HepG2 (cell line): ENCODE measurements around the gene PCIF1. TPM values are rescaled to one million over a fixed set of nuclear protein-coding genes. Genes with fewer than 3 reads are reported as not detected.

ENCODE experiments used
- ARID2 ChIP-seq: sonication (generic); formaldehyde crosslinking; IDR thresholded peaks from 2 replicates; pipeline ENCODE4 v1.8.1; 2022; ENCODE audit warnings: mild to moderate bottlenecking, missing genetic modification reagents, borderline replicate concordance
- DNMT1 ChIP-seq: sonication (generic); formaldehyde crosslinking; IDR thresholded peaks from 2 replicates; pipeline ENCODE4 v1.5.1; 2020; ENCODE audit warnings: mild to moderate bottlenecking, missing genetic modification reagents
- EED ChIP-seq: sonication (generic); formaldehyde crosslinking; IDR thresholded peaks from 2 replicates; pipeline ENCODE4 v1.5.0; 2020; ENCODE audit warnings: mild to moderate bottlenecking, missing genetic modification reagents
- HMG20A ChIP-seq: IDR thresholded peaks from 2 replicates; pipeline ENCODE4 v1.6.1; 2016; ENCODE audit warnings: borderline replicate concordance
- MXD4 ChIP-seq: IDR thresholded peaks from 2 replicates; pipeline ENCODE4 v1.6.1; 2016; ENCODE audit warnings: mild to moderate bottlenecking, missing biosample characterization, missing genetic modification reagents
- RFXAP ChIP-seq: sonication (generic); formaldehyde crosslinking; IDR thresholded peaks from 2 replicates; pipeline ENCODE4 v1.4.0; 2020; ENCODE audit warnings: missing genetic modification reagents, borderline replicate concordance
- TMF1 ChIP-seq: sonication (generic); formaldehyde crosslinking; IDR thresholded peaks from 2 replicates; pipeline ENCODE4 v1.8.1; 2022; ENCODE audit warnings: low read depth, missing genetic modification reagents
- ZFY ChIP-seq: sonication (generic); formaldehyde crosslinking; IDR thresholded peaks from 2 replicates; pipeline ENCODE4 v1.4.0; 2020; ENCODE audit warnings: missing genetic modification reagents
- ZNF781 ChIP-seq: sonication (generic); formaldehyde crosslinking; IDR thresholded peaks from 2 replicates; pipeline ENCODE4 v1.5.1; 2020; ENCODE audit warnings: borderline replicate concordance, mild to moderate bottlenecking, missing genetic modification reagents; ENCODE audit errors: not compliant biosample characterization
- ZSCAN20 ChIP-seq: sonication (generic); formaldehyde crosslinking; IDR thresholded peaks from 2 replicates; pipeline ENCODE4 v1.4.0; 2020; ENCODE audit warnings: missing genetic modification reagents, mild to moderate bottlenecking, borderline replicate concordance
- polyA plus RNA-seq, 8 experiments: library from polyadenylated mRNA; depleted of rRNA in 3 of 8; stranded (reverse) in 7 of 8; unstranded in 1 of 8; fragments of >200 nt; fragmentation: Illumina TruSeq in 4 of 8; extraction: Trizol in 4 of 8; gene quantifications; 2 replicates each; pipeline versions ENCODE4 v1.2.1 to v1.2.3, GENCODE V29; 2011 to 2016; ENCODE audit warnings: low read depth in 4 of 8, missing spikeins in 1 of 8, mixed read lengths in 1 of 8; ENCODE audit not compliant: insufficient read depth in 1 of 8
- total RNA-seq, 5 experiments: library from RNA; depleted of rRNA; stranded (reverse); fragments of >200 nt; fragmentation: Illumina TruSeq; extraction: Trizol; gene quantifications; 2 replicates each; pipeline ENCODE4 v1.2.3, GENCODE V29; 2016; ENCODE audit warnings: low read depth in 1 of 5
- TF ChIP-seq, protein P1 (sequence below): sonication (generic); formaldehyde crosslinking; IDR thresholded peaks from 2 replicates; pipeline ENCODE4 v1.8.1; 2023; ENCODE audit warnings: mild to moderate bottlenecking, missing genetic modification reagents
- TF ChIP-seq, protein P2 (sequence below): sonication (generic); formaldehyde crosslinking; IDR thresholded peaks from 2 replicates; pipeline ENCODE4 v1.4.0; 2020; ENCODE audit warnings: mild to moderate bottlenecking, missing genetic modification reagents
- TF ChIP-seq, protein P3 (sequence below): sonication (generic); formaldehyde crosslinking; IDR thresholded peaks from 2 replicates; pipeline ENCODE4 v1.5.0; 2020; ENCODE audit warnings: mild to moderate bottlenecking, missing genetic modification reagents
- TF ChIP-seq, protein P4 (sequence below): sonication (generic); formaldehyde crosslinking; IDR thresholded peaks from 2 replicates; pipeline ENCODE4 v1.4.0; 2020; ENCODE audit warnings: mild to moderate bottlenecking, missing genetic modification reagents
- TF ChIP-seq, protein P5 (sequence below): sonication (generic); formaldehyde crosslinking; IDR thresholded peaks from 2 replicates; pipeline ENCODE4 v1.4.0; 2020; ENCODE audit warnings: missing genetic modification reagents
- TF ChIP-seq, protein P6 (sequence below): sonication (generic); formaldehyde crosslinking; IDR thresholded peaks from 2 replicates; pipeline ENCODE4 v1.5.0; 2020; ENCODE audit warnings: missing genetic modification reagents
- TF ChIP-seq, protein P7 (sequence below): sonication (generic); formaldehyde crosslinking; IDR thresholded peaks from 2 replicates; pipeline ENCODE4 v1.5.0; 2020; ENCODE audit warnings: missing genetic modification reagents

Gene PCIF1
- total and polyA plus RNA-seq, 2 of the 13 experiments (the other 11 are each of a cell fraction or from before 2014, with no cell fraction given), result 20.9 to 24.4 TPM

- TF ChIP-seq, protein P1, sequence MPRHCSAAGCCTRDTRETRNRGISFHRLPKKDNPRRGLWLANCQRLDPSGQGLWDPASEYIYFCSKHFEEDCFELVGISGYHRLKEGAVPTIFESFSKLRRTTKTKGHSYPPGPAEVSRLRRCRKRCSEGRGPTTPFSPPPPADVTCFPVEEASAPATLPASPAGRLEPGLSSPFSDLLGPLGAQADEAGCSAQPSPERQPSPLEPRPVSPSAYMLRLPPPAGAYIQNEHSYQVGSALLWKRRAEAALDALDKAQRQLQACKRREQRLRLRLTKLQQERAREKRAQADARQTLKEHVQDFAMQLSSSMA (CRISPR knock-in tag), result no peak
- TF ChIP-seq HMG20A (CRISPR knock-in tag) (no peak), MXD4 (CRISPR knock-in tag) (no peak), ZSCAN20 (CRISPR knock-in tag) (no peak), TMF1 (CRISPR knock-in tag) (no peak), EED (CRISPR knock-in tag) (no peak), ARID2 (CRISPR knock-in tag) (peak; percentile 58; the same call in 1 of the 2 replicates), ZNF781 (CRISPR knock-in tag) (peak; percentile 67), RFXAP (CRISPR knock-in tag) (0 out of 2 replicates have a peak, but pooled peaks have one; percentile 14), DNMT1 (CRISPR knock-in tag) (no peak), ZFY (peak; percentile 56)
- TF ChIP-seq, protein P2, sequence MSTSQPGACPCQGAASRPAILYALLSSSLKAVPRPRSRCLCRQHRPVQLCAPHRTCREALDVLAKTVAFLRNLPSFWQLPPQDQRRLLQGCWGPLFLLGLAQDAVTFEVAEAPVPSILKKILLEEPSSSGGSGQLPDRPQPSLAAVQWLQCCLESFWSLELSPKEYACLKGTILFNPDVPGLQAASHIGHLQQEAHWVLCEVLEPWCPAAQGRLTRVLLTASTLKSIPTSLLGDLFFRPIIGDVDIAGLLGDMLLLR (CRISPR knock-in tag), result no peak
- TF ChIP-seq, protein P3, sequence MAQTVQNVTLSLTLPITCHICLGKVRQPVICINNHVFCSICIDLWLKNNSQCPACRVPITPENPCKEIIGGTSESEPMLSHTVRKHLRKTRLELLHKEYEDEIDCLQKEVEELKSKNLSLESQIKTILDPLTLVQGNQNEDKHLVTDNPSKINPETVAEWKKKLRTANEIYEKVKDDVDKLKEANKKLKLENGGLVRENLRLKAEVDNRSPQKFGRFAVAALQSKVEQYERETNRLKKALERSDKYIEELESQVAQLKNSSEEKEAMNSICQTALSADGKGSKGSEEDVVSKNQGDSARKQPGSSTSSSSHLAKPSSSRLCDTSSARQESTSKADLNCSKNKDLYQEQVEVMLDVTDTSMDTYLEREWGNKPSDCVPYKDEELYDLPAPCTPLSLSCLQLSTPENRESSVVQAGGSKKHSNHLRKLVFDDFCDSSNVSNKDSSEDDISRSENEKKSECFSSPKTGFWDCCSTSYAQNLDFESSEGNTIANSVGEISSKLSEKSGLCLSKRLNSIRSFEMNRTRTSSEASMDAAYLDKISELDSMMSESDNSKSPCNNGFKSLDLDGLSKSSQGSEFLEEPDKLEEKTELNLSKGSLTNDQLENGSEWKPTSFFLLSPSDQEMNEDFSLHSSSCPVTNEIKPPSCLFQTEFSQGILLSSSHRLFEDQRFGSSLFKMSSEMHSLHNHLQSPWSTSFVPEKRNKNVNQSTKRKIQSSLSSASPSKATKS (CRISPR knock-in tag), result no peak
- TF ChIP-seq, protein P4, sequence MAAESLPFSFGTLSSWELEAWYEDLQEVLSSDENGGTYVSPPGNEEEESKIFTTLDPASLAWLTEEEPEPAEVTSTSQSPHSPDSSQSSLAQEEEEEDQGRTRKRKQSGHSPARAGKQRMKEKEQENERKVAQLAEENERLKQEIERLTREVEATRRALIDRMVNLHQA (CRISPR knock-in tag), result no peak
- TF ChIP-seq, protein P5, sequence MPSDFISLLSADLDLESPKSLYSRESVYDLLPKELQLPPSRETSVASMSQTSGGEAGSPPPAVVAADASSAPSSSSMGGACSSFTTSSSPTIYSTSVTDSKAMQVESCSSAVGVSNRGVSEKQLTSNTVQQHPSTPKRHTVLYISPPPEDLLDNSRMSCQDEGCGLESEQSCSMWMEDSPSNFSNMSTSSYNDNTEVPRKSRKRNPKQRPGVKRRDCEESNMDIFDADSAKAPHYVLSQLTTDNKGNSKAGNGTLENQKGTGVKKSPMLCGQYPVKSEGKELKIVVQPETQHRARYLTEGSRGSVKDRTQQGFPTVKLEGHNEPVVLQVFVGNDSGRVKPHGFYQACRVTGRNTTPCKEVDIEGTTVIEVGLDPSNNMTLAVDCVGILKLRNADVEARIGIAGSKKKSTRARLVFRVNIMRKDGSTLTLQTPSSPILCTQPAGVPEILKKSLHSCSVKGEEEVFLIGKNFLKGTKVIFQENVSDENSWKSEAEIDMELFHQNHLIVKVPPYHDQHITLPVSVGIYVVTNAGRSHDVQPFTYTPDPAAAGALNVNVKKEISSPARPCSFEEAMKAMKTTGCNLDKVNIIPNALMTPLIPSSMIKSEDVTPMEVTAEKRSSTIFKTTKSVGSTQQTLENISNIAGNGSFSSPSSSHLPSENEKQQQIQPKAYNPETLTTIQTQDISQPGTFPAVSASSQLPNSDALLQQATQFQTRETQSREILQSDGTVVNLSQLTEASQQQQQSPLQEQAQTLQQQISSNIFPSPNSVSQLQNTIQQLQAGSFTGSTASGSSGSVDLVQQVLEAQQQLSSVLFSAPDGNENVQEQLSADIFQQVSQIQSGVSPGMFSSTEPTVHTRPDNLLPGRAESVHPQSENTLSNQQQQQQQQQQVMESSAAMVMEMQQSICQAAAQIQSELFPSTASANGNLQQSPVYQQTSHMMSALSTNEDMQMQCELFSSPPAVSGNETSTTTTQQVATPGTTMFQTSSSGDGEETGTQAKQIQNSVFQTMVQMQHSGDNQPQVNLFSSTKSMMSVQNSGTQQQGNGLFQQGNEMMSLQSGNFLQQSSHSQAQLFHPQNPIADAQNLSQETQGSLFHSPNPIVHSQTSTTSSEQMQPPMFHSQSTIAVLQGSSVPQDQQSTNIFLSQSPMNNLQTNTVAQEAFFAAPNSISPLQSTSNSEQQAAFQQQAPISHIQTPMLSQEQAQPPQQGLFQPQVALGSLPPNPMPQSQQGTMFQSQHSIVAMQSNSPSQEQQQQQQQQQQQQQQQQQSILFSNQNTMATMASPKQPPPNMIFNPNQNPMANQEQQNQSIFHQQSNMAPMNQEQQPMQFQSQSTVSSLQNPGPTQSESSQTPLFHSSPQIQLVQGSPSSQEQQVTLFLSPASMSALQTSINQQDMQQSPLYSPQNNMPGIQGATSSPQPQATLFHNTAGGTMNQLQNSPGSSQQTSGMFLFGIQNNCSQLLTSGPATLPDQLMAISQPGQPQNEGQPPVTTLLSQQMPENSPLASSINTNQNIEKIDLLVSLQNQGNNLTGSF (CRISPR knock-in tag), result no peak
- TF ChIP-seq, protein P6, sequence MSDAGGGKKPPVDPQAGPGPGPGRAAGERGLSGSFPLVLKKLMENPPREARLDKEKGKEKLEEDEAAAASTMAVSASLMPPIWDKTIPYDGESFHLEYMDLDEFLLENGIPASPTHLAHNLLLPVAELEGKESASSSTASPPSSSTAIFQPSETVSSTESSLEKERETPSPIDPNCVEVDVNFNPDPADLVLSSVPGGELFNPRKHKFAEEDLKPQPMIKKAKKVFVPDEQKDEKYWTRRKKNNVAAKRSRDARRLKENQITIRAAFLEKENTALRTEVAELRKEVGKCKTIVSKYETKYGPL (CRISPR knock-in tag), result no peak
- TF ChIP-seq, protein P7, sequence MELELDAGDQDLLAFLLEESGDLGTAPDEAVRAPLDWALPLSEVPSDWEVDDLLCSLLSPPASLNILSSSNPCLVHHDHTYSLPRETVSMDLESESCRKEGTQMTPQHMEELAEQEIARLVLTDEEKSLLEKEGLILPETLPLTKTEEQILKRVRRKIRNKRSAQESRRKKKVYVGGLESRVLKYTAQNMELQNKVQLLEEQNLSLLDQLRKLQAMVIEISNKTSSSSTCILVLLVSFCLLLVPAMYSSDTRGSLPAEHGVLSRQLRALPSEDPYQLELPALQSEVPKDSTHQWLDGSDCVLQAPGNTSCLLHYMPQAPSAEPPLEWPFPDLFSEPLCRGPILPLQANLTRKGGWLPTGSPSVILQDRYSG (CRISPR knock-in tag), result no peak
Observed at GRCh38 chr20:45911486-45912343, 22.8 kb upstream of the PCIF1 start, which contains the start of gene PLTP (continued).
